GM10847 (cell line): ENCODE data around the gene KHDC3L.

Source experiments
- POLR2A ChIP-seq: IDR thresholded peaks from 2 replicates; pipeline ENCODE4 v1.6.1; 2011; ENCODE audit not compliant: insufficient read length; ENCODE audit errors: extremely low read depth

KHDC3L gene

GRCh38 chr6:73363537-73363875, 1.0 kb downstream of the KHDC3L start:
- no peak for TF ChIP-seq POLR2A

GRCh38 chr6:73364121-73364520, 1.7 kb downstream of the KHDC3L start:
- TF ChIP-seq POLR2A = no peak

DNA sequence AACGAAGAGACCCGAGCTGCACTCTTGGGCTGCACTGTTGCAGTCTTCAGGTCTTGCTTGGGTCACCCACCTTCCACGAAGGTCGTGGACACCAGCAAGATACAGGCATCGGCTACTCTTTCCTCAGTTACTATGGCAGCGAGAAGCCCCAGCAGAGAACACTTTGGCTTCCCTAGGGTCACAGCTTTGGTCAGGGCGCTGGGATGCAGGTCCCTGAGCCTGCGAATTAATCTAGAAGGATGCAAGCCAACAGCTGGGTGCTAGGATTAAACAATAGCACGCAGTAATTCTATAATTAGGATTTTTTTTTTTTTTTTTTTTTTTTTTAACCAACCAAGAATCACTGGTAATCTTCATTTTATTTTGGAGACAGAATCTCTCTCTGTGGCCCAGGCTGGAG, 2.1 kb downstream of the KHDC3L start:
- TF ChIP-seq POLR2A = no peak

GRCh38 chr6:73367761-73368355, 5.4 kb downstream of the KHDC3L start:
- no peak for TF ChIP-seq POLR2A

- no peak for TF ChIP-seq POLR2A
Observed at GRCh38 chr6:73368675-73369074, 6.2 kb downstream of the KHDC3L start.

GRCh38 chr6:73369157-73369556, 6.7 kb downstream of the KHDC3L start:
- no peak for TF ChIP-seq POLR2A

GRCh38 chr6:73369563-73369962, 7.1 kb downstream of the KHDC3L start, which contains the start of gene OOEP:
OOEP (minus strand) TSS chr6:73369897; CDS start chr6:73369792, 105 bp downstream.
- TF ChIP-seq POLR2A = no peak

GRCh38 chr6:73371984-73372383, 9.5 kb downstream of the KHDC3L start:
- no peak for TF ChIP-seq POLR2A

GRCh38 chr6:73372516-73372915, 10.1 kb downstream of the KHDC3L start:
- TF ChIP-seq POLR2A = no peak

- no peak for TF ChIP-seq POLR2A
Observed at GRCh38 chr6:73375216-73375615, 12.8 kb downstream of the KHDC3L start.

- TF ChIP-seq POLR2A = no peak
Observed at GRCh38 chr6:73377225-73377624, 14.8 kb downstream of the KHDC3L start.

DNA sequence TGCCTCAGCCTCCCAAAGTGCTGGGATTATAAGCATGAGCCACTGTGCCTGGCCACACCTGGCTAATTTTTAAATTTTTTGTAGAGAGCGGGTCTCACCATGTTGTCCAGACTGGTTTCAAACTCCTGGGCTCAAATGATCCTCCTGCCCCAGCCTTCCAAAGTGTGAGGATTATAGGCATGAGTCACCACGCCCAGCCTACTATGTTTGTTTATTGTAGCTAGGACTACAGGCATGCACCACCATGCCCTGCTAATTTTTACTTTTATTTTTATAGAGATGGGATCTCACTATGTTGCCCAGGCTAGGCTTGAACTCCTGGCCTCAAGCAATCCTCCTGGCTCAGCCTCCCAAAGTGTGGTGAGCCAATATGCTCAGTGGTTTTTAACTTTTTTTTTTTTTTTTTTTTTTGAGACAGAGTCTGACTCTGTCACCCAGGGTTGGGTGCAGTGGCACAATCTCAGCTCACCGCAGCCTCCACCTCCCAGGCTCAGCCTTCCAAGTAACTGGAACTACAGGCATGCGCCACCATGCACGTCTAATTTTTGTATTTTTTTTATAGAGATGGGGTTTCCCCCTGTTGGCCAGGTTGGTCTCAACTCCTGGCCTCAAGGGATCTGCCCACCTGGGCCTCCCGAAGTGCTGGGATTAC, 20.1 kb downstream of the KHDC3L start:
- no peak for TF ChIP-seq POLR2A

DNA sequence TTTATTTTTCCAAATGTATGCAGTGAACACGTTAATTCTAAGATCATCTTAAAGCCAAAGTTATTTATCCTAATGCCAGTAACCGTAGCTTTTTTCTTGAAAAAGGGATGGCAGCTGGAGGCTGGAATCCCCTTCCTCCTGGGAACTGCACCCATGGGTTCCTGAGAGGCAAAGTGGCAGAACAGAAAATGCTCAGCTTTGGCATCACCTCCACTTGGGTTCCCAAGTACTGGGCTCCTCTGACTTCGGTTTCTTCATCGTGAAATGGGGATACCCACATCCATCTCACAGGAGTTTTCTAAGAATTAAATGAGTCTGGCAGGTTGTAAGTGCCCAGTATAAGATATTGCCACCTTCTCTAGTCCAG, 26.0 kb downstream of the KHDC3L start:
- TF ChIP-seq POLR2A = no peak

GRCh38 chr6:73388800-73389512, 26.5 kb downstream of the KHDC3L start:
- no peak for TF ChIP-seq POLR2A

- no peak for TF ChIP-seq POLR2A
Observed at GRCh38 chr6:73389854-73390253, 27.4 kb downstream of the KHDC3L start.

GRCh38 chr6:73391675-73392074, 29.2 kb downstream of the KHDC3L start:
- TF ChIP-seq POLR2A = no peak
